B cell (primary cell): ENCODE results near the gene ITPKB. TPM values are rescaled to one million over a fixed set of nuclear protein-coding genes. Genes with fewer than 3 reads are reported as not detected.

Experiments
- ATAC-seq: fragments of 200-7000 bp; cut with Tn5 transposase; one replicate; pipeline ENCODE4 v1.10.0; 2021; ENCODE audit warnings: low read depth, mild to moderate bottlenecking, moderate number of reproducible peaks, moderate library complexity
- CTCF ChIA-PET: fragments of 350-600 bp; sonication (Branson Sonifier 250); formaldehyde crosslinking; loops from one replicate; lab custom pipeline; 2021; ENCODE audit warnings: antibody characterized with exemption, inconsistent platforms; lab: Charles Lee
- POLR2A ChIA-PET: fragments of 350-600 bp; sonication (Branson Sonifier 250); formaldehyde crosslinking; loops from one replicate; lab custom pipeline; 2021; ENCODE audit warnings: antibody characterized with exemption; lab: Charles Lee
- DNase-seq: peaks from one replicate; pipeline ENCODE4 v3.0.0; 2013
- H2AFZ ChIP-seq: 2 replicates; pipeline ENCODE4 v1.6.1; 2012; ENCODE audit warnings: mild to moderate bottlenecking, low read depth, low read length; ENCODE audit not compliant: insufficient read depth, poor library complexity, severe bottlenecking
- H3K27ac ChIP-seq, 2 donors: 1 replicate in 1 of 2; 2 replicates in 1 of 2; pipeline ENCODE4 v1.5.1; 2012 to 2013; ENCODE audit warnings: low read length in 2 of 2, mild to moderate bottlenecking in 2 of 2, moderate library complexity in 1 of 2
- H3K27me3 ChIP-seq, 4 experiments: fragments of 200-600 bp in 1 of 4; sonication (generic) in 1 of 4; replicated peaks in 1 of 4; 1 replicate in 2 of 4; 2 replicates in 2 of 4; pipeline versions ENCODE4 v1.6.1 to v1.7.0; 2013 to 2016; ENCODE audit warnings: low read length in 3 of 4, mild to moderate bottlenecking in 2 of 4, mixed read lengths in 1 of 4, moderate library complexity in 1 of 4; ENCODE audit not compliant: insufficient read depth in 4 of 4, control insufficient read depth in 3 of 4; ENCODE audit errors: control extremely low read depth in 1 of 4
- H3K36me3 ChIP-seq, 2 experiments: replicated peaks in 1 of 2; 1 replicate in 1 of 2; 2 replicates in 1 of 2; pipeline versions ENCODE4 v1.6.1 to v1.7.1; 2013; ENCODE audit warnings: low read length in 1 of 2; ENCODE audit not compliant: insufficient read depth in 2 of 2, control insufficient read depth in 1 of 2; ENCODE audit errors: control extremely low read depth in 1 of 2, extremely low read depth in 1 of 2
- H3K4me1 ChIP-seq, 2 donors: fragments of 200-600 bp in 1 of 2; sonication (generic) in 1 of 2; 1 replicate in 1 of 2; 2 replicates in 1 of 2; pipeline versions ENCODE4 v1.5.1 to v1.6.1; 2013 to 2017; ENCODE audit warnings: low read length in 2 of 2; ENCODE audit not compliant: control insufficient read depth in 2 of 2, insufficient read depth in 2 of 2
- H3K4me2 ChIP-seq: replicated peaks from 2 replicates; pipeline ENCODE3; 2012; ENCODE audit warnings: mild to moderate bottlenecking, low read depth, low read length; ENCODE audit not compliant: poor library complexity, severe bottlenecking
- H3K4me3 ChIP-seq, 5 experiments: fragments of 200-600 bp in 1 of 5; sonication (generic) in 1 of 5; 1 replicate in 3 of 5; 2 replicates in 2 of 5; pipeline versions ENCODE4 v1.5.1 to v1.7.0; 2011 to 2016; ENCODE audit warnings: low read length in 4 of 5, mild to moderate bottlenecking in 4 of 5, low read depth in 2 of 5, control low read depth in 1 of 5, moderate library complexity in 1 of 5; ENCODE audit not compliant: insufficient read depth in 1 of 5; ENCODE audit errors: control extremely low read depth in 1 of 5, extremely low read depth in 1 of 5
- H3K79me2 ChIP-seq: fragments of 200-600 bp; sonication (generic); one replicate; pipeline ENCODE4 v1.6.0; 2016; ENCODE audit warnings: low read length; ENCODE audit not compliant: control insufficient read depth, insufficient read depth
- H3K9ac ChIP-seq: fragments of 200-600 bp; sonication (generic); 2 replicates; pipeline ENCODE4 v1.6.1; 2017; ENCODE audit warnings: mild to moderate bottlenecking, low read length, moderate library complexity
- H3K9me3 ChIP-seq, 3 donors: one replicate each; pipeline versions ENCODE4 v1.6.1 to v1.7.1; 2013; ENCODE audit warnings: low read length in 2 of 3; ENCODE audit not compliant: control insufficient read depth in 2 of 3, insufficient read depth in 1 of 3; ENCODE audit errors: control extremely low read depth in 1 of 3
- H4K20me1 ChIP-seq: 2 replicates; pipeline ENCODE4 v1.6.0; 2012; ENCODE audit warnings: mild to moderate bottlenecking, low read length; ENCODE audit not compliant: insufficient read depth, control insufficient read depth, poor library complexity, severe bottlenecking
- H3K27ac Mint-ChIP-seq: one replicate; pipeline ENCODE4 v1.8.0; 2021; ENCODE audit warnings: mixed read lengths
- H3K27me3 Mint-ChIP-seq: one replicate; pipeline ENCODE4 v1.8.0; 2021; ENCODE audit warnings: mixed read lengths
- H3K4me1 Mint-ChIP-seq: one replicate; pipeline ENCODE4 v1.8.0; 2021; ENCODE audit warnings: mixed read lengths
- H3K4me3 Mint-ChIP-seq: one replicate; pipeline ENCODE4 v1.8.0; 2021; ENCODE audit warnings: mixed read lengths
- H3K9me3 Mint-ChIP-seq: one replicate; pipeline ENCODE4 v1.8.0; 2022; ENCODE audit warnings: mixed read lengths; ENCODE audit not compliant: insufficient read depth
- CTCF ChIP-seq: fragments of 200-600 bp; IDR thresholded peaks from one replicate; pipeline ENCODE4 v1.8.0; 2022; ENCODE audit warnings: antibody characterized with exemption, mild to moderate bottlenecking
- EZH2 ChIP-seq: IDR thresholded peaks from 2 replicates; pipeline ENCODE4 v1.6.1; 2012; ENCODE audit warnings: borderline replicate concordance, low read depth, mild to moderate bottlenecking, moderate library complexity, low read length; ENCODE audit not compliant: insufficient read depth, poor library complexity, severe bottlenecking
- WGBS: methylation state at CpG from one replicate; pipeline ENCODE4 v1.1.5; 2013; ENCODE audit warnings: missing lambda C conversion rate; ENCODE audit not compliant: insufficient coverage; 5-methylcytosine and 5-hydroxymethylcytosine counted together
- intact Hi-C: fragments of 100-400 bp; cut with micrococcal nuclease; formaldehyde crosslinking; loops from one replicate; pipeline ENCODE4 v1.10.0; 2022
- polyA plus RNA-seq: library from polyadenylated mRNA; depleted of rRNA; stranded (reverse); fragments of >200 nt; gene quantifications from 2 replicates; pipeline ENCODE4 v1.2.3, GENCODE V29; 2012
- total RNA-seq, 2 donors: library from RNA; stranded (reverse); fragments of 120-200 nt in 1 of 2; gene quantifications; 1 replicate in 1 of 2; 2 replicates in 1 of 2; pipeline versions ENCODE4 v1.2.3 to v1.2.4, GENCODE V29; 2013 to 2022

The ITPKB gene
- total and polyA plus RNA-seq, 2 donors (not counting 1 experiment from before 2014, with no cell fraction given): 21.8 to 93.5 TPM

GRCh38 chr1:226730071-226730470 lies 9.0 kb downstream of the ITPKB start:
- no peak overlapping the region for H3K9ac ChIP-seq
- DNase-seq (peak; percentile 4), ATAC-seq (no peak)
- intact Hi-C loops: no loop called here
- Mint-ChIP-seq H3K4me1 (peaks cover 94% of the 10 kb centered on the region), H3K27me3 (no peaks in the 10 kb centered on the region), H3K4me3 (peak overlapping the region; percentile 58), H3K27ac (peak overlapping the region; percentile 51), H3K9me3 (no peaks in the 10 kb centered on the region)
- H3K4me3 ChIP-seq: no peak overlapping the region
- no peaks in the 10 kb centered on the region for H3K9me3 ChIP-seq
- H3K36me3 ChIP-seq: peaks cover 0 to 51% of the 10 kb centered on the region in 2 experiments
- H4K20me1 ChIP-seq: peaks cover 52% of the 10 kb centered on the region
- peaks cover 94% of the 10 kb centered on the region in 2 donors for H3K4me1 ChIP-seq
- H2AFZ ChIP-seq: no peak overlapping the region
- peak overlapping the region in 1 of 2 donors; percentile 74 for H3K27ac ChIP-seq
- POLR2A ChIA-PET: no interaction called here
- H3K4me2 ChIP-seq: no peak overlapping the region
- H3K79me2 ChIP-seq: peaks cover 95% of the 10 kb centered on the region
- TF ChIP-seq CTCF: no peak
- no peak for TF ChIP-seq EZH2
- CTCF ChIA-PET: interaction anchor here (0.8 to 2.0 kb wide), 5 partner anchors 9 to 99 kb away, joined by 3 to 7 read pairs (median 4); partner anchors contain the start of gene ITPKB
- no peaks in the 10 kb centered on the region for H3K27me3 ChIP-seq
- WGBS: no CpG with 5 or more reads among the region's 1 CpG

GRCh38 chr1:226728448-226728847 lies 10.6 kb downstream of the ITPKB start:
- Histone ChIP-seq H3K4me3 (no peak overlapping the region), H3K4me1 (peaks cover 91 to 94% of the 10 kb centered on the region in 2 donors), H3K27me3 (no peaks in the 10 kb centered on the region), H3K9ac (no peak overlapping the region), H3K36me3 (peaks cover 0 to 42% of the 10 kb centered on the region in 2 experiments), H3K27ac (peak overlapping the region in 1 of 2 donors; percentile 80), H3K9me3 (no peaks in the 10 kb centered on the region), H2AFZ (no peak overlapping the region), H4K20me1 (peaks cover 53% of the 10 kb centered on the region), H3K4me2 (peak overlapping the region; percentile 11), H3K79me2 (peaks cover 95% of the 10 kb centered on the region)
- H3K27me3 Mint-ChIP-seq: no peaks in the 10 kb centered on the region
- no peaks in the 10 kb centered on the region for H3K9me3 Mint-ChIP-seq
- ATAC-seq: no peak
- H3K4me1 Mint-ChIP-seq: peaks cover 92% of the 10 kb centered on the region
- H3K27ac Mint-ChIP-seq: peak overlapping the region; percentile 88
- intact Hi-C loops: no loop called here
- peak overlapping the region; percentile 49 for H3K4me3 Mint-ChIP-seq
- CTCF ChIA-PET: interaction anchor here (0.9 to 1.7 kb wide), 3 partner anchors 11 to 102 kb away, joined by 3 to 7 read pairs (median 5); partner anchors contain the start of gene ITPKB
- 78% methylated on average over 6 of the region's 6 CpGs for WGBS
- TF ChIP-seq EZH2 (no peak), CTCF (no peak)
- POLR2A ChIA-PET: interaction anchor here (0.8 kb wide), 1 partner anchor 8 kb away, joined by 3 read pairs; no protein-coding TSS in a partner anchor
- peak; percentile 6 for DNase-seq
